Measurements from ENCODE around the gene LDHAL6A.

The LDHAL6A gene

DNA sequence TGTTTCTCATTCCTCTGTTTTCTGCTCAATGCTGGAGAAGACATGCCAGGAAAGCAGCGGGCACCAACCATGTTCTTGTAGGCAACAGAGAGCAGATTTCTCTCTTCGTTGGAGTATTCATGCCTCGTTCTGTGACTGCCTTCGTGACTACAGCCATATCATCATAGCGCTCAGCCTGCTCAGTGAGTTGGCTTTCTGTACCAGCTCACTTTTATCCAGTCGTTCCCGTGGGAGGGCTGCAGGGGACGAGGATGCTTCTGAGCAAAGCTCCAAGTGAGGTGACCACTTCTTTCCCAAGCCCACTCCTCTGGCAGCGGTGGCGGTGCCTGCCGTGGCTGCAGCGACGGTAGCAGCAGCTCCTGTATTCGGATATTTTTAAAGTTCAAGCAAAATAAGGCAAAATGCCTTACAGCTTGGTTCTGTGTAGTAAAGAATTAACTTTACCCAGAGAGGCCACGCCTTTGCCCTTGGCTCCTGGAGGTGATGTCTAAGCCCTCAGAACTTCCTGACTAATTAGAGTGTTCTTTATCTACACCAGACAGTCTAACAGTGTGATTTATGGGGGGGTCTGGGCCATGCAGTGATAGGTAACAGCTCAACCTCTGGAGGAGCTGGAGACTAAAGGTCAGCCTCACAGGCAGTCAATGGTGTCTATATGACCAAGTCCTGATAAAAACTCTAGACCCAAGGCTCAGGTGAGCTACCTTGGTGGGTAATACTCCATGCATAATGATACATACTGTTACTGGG is 35.3 kb downstream of the LDHAL6A start:
- no peak for DNase-seq

DNA sequence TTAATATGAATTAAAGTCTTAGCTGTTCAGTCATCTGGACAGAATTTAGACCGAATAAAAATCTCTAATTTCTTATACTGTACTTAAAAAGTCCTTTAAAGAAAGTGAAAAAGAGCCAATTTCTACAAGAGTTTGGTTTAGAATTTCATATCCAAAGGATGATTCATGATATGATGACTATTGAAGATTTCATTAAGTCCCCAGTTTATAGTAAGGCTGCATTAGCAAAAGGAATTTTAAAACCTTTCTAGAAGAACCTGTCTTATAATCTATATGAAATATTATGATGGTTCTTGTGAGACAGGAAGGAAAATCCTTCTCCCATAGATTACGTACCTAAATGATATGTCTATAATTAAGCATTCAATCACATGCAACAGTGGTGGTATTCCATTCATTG is 36.3 kb downstream of the LDHAL6A start:
- DNase-seq, result no peak

DNA sequence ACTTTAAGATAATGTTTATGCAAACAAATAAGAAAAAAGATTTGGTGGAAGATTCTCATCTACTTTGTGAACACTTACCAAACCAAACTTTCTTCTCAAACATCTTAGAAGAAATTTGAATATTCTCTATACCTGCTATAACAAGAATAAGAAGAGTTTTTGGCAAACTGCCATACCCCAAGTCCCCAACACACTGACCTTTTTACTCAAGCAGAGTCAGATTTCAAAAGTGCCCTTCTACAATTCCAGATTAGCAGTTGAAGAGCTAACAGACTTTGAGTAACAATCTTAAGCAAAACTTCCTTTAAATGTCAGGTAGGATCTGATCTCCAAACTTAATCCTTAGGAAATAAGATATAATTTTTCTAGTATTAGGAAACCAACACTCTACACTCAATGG is 37.2 kb downstream of the LDHAL6A start:
- no peak for DNase-seq

DNA sequence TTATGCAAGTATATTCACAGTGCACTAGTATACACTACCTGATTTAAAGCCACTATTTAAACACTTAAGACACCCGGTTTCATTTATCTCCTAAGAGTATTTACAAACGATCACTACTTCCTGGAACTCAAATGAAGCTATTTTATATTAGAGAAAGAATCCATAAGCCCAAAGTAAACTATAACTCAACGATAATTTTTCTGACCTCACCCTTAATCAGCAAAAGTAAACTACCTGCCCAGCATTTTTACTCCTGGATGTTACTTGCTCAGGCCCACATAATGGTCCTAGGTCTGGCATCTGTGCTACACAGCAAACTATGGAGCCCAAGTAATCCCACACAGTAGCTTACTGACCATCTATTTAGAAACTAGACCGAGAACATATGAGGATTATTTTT is 37.7 kb downstream of the LDHAL6A start:
- DNase-seq, result no peak

DNA sequence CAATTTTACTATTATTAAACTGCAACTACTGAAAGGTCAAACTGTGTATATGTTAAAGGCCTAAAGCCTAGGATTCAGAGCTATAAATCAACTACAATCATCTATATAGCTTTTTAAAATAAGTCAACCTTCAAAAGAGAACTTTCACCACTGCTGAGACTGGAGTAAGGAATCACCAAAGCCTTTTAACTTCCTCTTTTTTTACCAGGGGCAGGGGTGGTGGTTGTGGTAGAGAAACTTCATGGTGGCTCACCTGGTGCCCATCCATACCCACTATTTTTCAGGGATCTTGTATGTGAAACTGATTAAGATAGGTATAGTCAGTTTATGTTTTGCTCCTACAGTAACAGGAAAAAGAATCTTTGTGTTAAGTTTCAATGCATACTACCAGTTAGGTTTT is 39.6 kb downstream of the LDHAL6A start:
- DNase-seq, result no peak

DNA sequence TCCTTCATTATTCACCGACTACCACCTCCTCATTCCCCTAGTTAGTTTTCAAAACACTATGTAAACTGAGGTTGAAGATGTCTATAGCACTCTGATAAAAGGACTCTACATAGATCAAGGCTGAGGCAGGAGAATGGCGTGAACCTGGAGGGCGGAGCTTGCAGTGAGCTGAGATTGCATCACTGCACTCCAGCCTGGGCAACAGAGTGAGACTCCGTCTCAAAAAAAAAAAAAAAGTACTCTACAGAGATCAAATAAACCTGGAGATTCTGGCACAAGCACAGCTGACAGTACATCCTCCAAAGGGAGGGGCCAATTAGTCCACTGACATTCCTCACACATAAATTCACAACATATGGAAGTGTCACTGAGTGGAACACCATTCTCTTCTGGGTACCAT is 40.0 kb downstream of the LDHAL6A start:
- no peak for DNase-seq

DNA sequence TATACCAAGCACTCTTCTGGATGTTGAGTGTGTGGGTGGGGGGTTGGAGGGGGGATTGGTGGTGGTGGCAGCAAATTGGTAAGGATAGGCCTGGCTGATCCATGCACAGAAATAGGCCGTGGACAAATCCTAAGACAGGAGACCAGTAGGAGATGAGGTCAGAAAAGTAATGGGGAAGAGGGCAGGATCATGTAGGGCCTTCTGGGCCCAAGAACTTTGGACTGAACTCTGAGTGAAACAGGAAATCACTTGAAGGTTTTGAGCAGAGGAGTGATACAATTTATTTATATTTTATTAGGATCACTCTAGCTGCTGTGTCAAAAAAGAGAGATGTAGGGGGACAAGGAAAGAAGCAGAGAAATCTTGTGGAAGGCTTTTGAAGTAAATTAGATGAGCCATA is 42.4 kb downstream of the LDHAL6A start:
- DNase-seq, result no peak

DNA sequence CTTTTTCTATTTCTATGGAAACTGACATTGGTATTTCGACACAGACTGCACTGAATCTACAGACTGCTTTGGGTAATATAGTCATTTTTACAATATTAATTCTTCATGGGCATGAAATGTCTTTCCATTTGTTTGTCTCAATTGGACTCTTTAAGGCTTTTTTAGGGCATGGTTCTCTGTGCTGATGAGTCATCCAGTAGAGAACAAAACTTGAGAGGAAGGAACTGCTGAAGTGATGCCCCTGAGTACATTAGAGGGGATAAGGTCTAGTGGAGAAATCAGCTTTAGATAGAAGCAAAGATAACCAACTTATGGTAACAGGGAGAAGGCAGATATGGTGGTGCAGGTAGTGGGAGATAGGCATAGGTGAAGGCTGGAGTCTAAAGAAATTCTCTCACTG is 46.0 kb downstream of the LDHAL6A start:
- no peak for DNase-seq

DNA sequence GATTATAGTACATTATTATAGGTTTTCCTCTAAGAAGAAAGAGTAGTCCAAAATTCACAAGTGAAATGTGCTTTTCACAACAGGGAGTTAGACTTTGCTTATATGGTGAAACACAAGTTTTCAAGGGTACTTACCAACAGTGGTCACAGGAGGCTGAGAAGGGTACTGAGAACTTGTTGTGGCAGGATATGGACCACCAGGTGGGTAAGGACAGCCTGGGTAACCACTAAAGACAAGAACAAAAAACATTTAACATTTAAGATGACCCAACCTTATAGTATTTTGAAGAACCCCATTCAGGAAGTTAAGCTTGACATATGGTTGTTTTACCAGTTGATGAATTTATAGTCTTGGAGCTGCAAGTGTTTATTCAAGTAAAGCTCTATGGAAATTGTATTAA is 46.7 kb downstream of the LDHAL6A start:
- no peak for DNase-seq

DNA sequence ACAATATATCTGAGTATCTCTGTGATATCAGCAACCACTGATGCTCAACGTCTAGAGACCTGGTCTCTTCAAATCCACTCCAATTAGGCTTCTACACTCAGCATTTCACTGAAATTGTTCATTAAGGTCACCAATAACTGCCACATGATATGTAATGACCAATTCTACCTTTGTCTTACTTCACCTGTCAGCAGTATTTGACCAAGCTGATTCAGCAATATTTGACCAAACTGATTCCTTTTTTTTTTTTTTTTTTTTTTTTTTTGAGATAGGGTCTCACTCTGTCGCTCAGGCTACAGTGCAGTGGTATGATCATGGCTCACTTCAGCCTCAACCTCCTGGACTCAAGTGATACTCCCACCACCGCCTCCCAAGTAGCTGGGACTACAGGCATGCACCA is 65.5 kb downstream of the LDHAL6A start:
- no peak for DNase-seq

DNA sequence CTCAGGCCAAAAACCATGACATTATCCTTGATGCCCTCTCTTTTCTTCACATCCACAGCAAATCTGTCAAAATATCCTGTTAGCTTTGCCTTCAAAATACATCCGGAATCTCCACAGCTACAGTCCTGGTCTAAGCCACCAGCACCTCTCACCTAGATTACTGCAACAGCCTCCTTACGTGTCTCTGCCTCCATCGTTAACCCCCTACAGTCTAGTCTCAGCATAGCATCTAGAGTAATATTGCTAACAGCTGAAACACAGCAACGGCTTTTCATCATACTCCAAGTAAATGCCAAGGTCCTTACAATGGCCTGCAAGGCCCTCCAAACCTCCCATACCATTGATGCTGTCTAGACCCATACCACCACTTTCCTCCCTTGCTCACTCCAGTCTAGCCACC is 66.7 kb downstream of the LDHAL6A start:
- no peak for DNase-seq

DNA sequence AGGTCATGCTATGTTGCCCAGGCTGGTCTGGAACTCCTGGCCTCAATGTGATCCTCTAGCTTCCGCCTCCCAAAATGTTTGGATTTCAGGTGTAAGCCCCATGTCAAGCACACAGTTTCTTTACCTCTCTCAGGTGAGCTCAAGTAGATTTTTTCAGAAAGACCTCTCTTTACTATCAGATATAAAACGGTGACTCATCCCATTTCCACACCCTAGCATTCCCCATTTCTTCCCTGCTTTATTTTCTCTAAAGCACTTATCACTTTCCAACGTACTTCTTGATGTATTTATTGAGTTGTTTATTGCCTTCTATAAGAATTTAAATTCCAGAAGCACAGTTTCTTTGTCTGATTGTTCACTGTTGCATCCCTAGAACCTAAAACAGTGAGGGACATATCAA is 67.4 kb downstream of the LDHAL6A start:
- DNase-seq, result no peak

DNA sequence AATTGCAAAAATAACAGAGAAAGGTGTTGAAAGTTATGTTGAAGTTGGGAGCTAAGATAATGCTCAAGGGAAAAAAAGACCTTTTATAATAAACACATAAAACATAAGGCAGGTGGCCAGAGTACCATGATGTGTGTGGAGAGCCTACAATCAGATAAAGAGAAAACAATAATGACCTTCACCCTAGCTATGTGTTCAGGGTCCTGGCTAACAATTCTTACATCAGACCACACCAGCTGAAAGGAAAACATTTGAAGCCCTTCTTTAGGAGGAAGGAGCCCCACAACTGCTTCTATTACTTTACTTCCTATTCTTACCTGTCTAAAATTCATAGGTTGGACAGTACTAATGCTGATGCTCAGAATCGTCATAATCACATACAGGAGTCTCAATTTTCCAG is 68.6 kb downstream of the LDHAL6A start:
- DNase-seq, result no peak

DNA sequence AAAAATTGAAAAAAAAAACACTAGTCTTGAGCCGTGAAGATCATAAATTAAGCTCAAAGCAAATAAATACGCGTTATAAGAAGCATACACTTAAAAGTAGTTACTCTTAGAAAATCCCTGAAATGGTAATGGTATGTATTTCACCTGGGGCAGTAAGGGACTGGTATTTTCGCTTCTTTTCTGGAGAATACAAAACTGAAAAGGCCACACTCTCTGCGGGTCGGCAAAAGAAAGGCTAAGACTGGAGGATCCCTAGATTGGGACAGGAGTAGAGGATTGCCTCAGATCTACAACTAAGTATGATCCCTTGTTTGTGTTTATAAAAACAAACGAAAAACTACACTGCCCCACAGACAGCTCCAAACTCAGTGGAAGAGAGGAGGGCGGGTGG is 70.5 kb downstream of the LDHAL6A start:
- DNase-seq, result no peak

DNA sequence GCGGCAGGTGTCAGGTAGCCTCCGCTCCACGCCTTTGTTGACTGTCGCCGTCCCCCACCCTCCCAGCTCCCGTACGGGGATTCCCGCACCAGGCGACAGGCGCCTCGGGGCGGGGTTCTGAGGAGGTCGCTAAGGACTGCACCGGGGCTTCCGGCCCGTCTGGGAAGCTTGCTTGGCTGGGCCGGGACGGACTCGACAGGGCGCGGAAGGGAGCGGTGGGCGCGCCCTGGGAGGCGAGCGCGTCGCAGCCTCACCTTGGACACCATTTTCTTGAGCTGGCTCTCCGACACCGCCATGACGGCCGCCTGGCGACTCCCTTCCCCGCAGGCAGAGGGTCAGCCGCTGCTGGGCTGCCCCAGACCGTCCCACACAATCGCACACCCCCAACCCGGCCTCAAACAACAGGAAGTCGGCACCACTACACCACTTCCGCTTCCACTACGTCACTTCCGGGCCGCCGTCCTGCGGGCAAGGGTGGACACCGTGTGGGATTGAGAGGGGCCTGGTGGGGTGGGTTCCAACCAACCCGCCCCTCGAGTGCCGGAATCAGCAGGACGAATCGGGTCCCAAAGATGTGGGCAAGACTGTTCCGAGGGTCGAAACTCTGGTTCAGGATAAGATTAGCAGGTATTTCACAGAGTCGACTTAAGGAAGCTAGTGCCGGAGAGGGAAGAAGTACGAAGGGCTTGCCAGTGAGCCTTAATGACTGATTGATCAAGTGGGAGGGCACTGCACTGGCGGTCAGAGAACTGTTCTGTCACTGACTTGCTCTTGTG is 71.1 kb downstream of the LDHAL6A start, which contains the start of gene TSG101:
TSG101 (minus strand) TSS at position 422 of the 776 bp plus-strand sequence; CDS start at position 296, 126 bp downstream.
- peak; percentile 73 for DNase-seq

DNA sequence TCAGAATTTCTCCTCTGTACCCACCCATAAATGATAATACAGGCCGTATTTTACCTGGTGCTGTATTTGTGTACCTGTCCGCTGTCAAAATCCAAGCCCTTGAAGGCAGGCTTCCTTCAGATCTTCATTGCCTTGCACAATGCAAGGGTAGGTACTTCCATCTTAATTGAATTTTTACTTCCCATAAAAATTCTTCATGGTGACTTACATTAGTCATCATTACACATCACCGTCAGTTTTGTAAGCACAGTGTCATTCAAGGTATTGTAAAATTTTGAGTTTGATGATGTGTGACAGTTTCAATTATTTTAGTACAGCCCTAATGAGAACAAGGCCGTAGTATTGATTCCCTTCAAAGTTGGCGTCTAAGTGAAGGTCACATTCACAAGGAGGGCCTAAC is 71.9 kb downstream of the LDHAL6A start:
- DNase-seq, result no peak
